BJ (cell line): Measurements from ENCODE around the gene TMEM175. TPM values are rescaled to one million over a fixed set of nuclear protein-coding genes. Genes with fewer than 3 reads are reported as not detected.

Experiments used
- CTCF ChIA-PET: fragments of 350-600 bp; formaldehyde crosslinking; extraction: SDS; loops from one replicate; lab custom pipeline; 2021; ENCODE audit warnings: antibody characterized with exemption, inconsistent platforms; lab: Yijun Ruan, JAX
- POLR2A ChIA-PET: fragments of 300-600 bp; sonication (Branson Sonifier 250); formaldehyde crosslinking; extraction: SDS; loops from one replicate; lab custom pipeline; 2021; ENCODE audit warnings: antibody characterized with exemption; lab: Charles Lee
- DNase-seq: peaks from one replicate; pipeline ENCODE4 v3.0.0-alpha.2; 2011; ENCODE audit warnings: low read depth
- H3K27me3 ChIP-seq: 2 replicates; pipeline ENCODE4 v1.6.0; 2011; ENCODE audit warnings: low read length; ENCODE audit not compliant: control insufficient read depth, insufficient read depth
- H3K36me3 ChIP-seq: 2 replicates; pipeline ENCODE4 v1.5.1; 2011; ENCODE audit warnings: low read length; ENCODE audit not compliant: control insufficient read depth, insufficient read depth
- H3K4me3 ChIP-seq: 2 replicates; pipeline ENCODE4 v1.5.1; 2011; ENCODE audit warnings: low read depth, mild to moderate bottlenecking, control low read depth, low read length
- CTCF ChIP-seq: IDR thresholded peaks from 2 replicates; pipeline ENCODE4 v1.5.1; 2011; ENCODE audit warnings: low read depth, mild to moderate bottlenecking, control low read depth, inconsistent platforms, low read length, moderate library complexity; ENCODE audit not compliant: insufficient read depth
- polyA plus RNA-seq: library from polyadenylated mRNA; depleted of rRNA; stranded (reverse); fragments of >200 nt; gene quantifications from 2 replicates; pipeline ENCODE4 v1.2.3, GENCODE V29; 2011

The TMEM175 gene
- polyA plus RNA-seq, 1 experiment: 77.8 TPM

DNA sequence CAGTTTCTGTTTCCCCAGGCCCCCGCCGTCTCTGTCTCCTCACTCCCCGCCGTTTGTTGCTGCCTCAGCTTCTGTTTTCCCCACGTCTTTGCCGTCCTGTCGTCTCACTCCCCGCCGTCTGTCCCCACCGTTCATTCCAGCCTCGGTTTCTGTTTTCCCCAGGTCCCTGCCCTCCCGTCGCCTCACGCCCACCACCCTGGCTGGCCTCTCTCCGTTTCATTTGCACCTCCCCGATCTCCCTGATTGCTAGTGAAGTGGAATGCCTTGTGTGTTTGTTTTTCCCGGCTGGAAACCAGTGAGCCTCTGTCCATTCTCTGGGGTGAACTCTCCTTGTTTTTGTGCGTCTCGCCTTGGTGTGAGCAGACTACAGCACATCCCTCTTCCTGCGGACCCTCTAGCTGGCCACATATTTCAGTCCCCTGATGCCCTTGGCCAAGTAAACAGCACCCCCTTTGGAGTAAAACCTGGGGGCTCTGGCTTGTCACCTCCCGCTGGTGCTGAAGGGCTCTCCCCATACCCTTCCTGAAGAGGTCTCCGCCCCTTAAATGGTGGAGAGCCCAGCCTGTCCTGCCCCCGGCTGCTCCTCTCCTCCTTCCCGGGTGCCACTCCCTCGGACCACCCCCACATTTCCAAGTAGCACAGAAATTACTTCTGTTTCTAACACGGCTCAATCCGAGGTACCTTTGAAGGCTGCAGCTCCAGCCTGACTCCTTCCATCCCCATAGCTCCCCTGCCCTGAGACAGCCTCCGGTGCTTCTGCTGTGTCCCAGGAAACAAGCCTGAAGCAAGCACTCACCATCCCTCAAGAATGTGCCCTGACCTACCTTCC lies 13.2 kb downstream of the TMEM175 start:
- no peaks in the 10 kb centered on the region for H3K36me3 ChIP-seq
- ChIA-PET CTCF (no interaction called here), POLR2A (no interaction called here)
- DNase-seq: no peak
- no peak overlapping the region for H3K4me3 ChIP-seq
- TF ChIP-seq CTCF: no peak
- no peaks in the 10 kb centered on the region for H3K27me3 ChIP-seq

GRCh38 chr4:946103-946450 lies 13.8 kb downstream of the TMEM175 start:
- no peak overlapping the region for H3K4me3 ChIP-seq
- DNase-seq: no peak
- no peaks in the 10 kb centered on the region for H3K36me3 ChIP-seq
- H3K27me3 ChIP-seq: no peaks in the 10 kb centered on the region
- ChIA-PET CTCF (no interaction called here), POLR2A (no interaction called here)
- no peak for TF ChIP-seq CTCF

GRCh38 chr4:946517-947471 lies 14.5 kb downstream of the TMEM175 start:
- H3K27me3 ChIP-seq: no peaks in the 10 kb centered on the region
- H3K4me3 ChIP-seq: no peak overlapping the region
- no peak for TF ChIP-seq CTCF
- H3K36me3 ChIP-seq: no peaks in the 10 kb centered on the region
- CTCF ChIA-PET: no interaction called here
- POLR2A ChIA-PET: no interaction called here
- DNase-seq: no peak

DNA sequence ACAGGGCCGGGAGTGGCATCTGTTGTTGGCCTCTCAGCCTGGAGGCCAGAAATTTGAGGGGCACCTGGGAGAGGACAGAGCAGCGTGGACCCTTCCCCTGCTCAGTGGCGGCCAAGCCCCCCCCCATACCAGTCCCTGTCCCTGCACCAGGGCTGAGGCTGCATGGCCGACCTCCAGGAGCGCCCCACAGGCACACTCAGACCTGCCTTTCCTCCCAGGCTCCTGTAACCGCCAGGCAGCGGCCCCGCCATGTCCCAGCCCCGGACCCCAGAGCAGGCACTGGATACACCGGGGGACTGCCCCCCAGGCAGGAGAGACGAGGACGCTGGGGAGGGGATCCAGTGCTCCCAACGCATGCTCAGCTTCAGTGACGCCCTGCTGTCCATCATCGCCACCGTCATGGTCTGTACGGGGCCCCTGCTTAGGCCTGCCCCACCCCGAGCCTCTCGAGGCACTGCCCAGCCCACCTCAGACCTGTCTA lies 15.3 kb downstream of the TMEM175 start:
- ChIA-PET POLR2A (no interaction called here), CTCF (no interaction called here)
- no peaks in the 10 kb centered on the region for H3K36me3 ChIP-seq
- H3K4me3 ChIP-seq: no peak overlapping the region
- DNase-seq: no peak
- no peak for TF ChIP-seq CTCF
- no peaks in the 10 kb centered on the region for H3K27me3 ChIP-seq

DNA sequence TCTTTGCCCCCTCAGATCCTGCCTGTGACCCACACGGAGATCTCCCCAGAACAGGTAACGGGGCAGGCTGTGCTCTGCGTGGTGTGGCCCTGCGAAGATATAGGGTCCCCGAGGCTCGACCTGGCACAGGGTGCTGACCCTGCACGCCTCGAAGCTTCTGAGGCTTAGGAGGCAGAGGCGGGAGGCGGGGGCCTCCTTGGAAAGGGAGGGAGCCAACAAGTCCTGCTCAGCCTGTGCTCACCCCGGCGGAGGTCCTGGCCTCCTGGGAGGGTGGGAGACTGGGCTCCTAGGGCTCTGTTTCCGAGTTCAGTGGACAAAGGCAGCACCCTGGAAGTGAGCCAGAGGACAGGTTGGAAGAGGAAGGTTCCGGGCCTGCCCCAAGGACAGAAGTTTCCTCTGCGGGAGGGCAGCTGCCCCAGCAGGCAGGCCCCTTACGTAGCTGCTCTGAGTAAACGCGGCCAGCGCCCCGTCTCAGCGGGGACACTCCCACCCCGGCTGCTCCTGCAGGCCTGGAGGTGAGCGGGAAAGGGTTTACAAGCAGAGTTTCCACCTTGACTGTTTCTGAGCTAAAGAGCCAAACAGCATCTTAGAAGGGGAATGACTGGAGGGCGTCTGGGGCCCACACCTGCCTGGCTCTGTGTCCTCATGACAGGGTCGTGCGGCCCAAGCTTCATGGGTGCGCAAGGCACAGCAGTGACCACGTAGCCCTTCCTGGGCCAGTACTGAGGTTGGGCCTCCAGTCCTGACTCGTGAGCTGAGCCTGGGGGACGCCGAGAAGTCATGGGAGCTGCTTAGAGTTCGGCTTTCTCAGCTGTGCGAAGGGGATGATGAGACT lies 16.1 kb downstream of the TMEM175 start:
- no peak for TF ChIP-seq CTCF
- no peak overlapping the region for H3K4me3 ChIP-seq
- POLR2A ChIA-PET: no interaction called here
- no peaks in the 10 kb centered on the region for H3K36me3 ChIP-seq
- no peak for DNase-seq
- CTCF ChIA-PET: no interaction called here
- no peaks in the 10 kb centered on the region for H3K27me3 ChIP-seq
